Subcutaneous adipose tissue (tissue), 4 donors: ENCODE results near the gene DOK3. TPM values are rescaled to one million over a fixed set of nuclear protein-coding genes. Genes with fewer than 3 reads are reported as not detected.

ENCODE experiments used
- CTCF ChIP-seq: fragments of 450-650 bp; IDR thresholded peaks from one replicate; pipeline ENCODE4 v1.5.1; 2016; ENCODE audit warnings: low read depth, mild to moderate bottlenecking, control low read depth, antibody characterized with exemption, moderate library complexity
- total RNA-seq, 4 donors: library from RNA; depleted of rRNA; stranded (reverse); fragments of >200 nt; gene quantifications; one replicate each; pipeline ENCODE4 v1.1.0, GENCODE V29; 2016

The DOK3 gene
- total RNA-seq, 4 donors from 2014 or later: 8.5 to 20.6 (median 11.0) TPM

GRCh38 chr5:177466861-177467260 lies 42.8 kb downstream of the DOK3 start:
- TF ChIP-seq CTCF: no peak

GRCh38 chr5:177465044-177465443 lies 44.6 kb downstream of the DOK3 start:
- no peak for TF ChIP-seq CTCF

GRCh38 chr5:177462021-177462670 lies 47.5 kb downstream of the DOK3 start:
- no peak for TF ChIP-seq CTCF

- TF ChIP-seq CTCF: no peak
Observed at GRCh38 chr5:177459819-177460628, 49.6 kb downstream of the DOK3 start.

GRCh38 chr5:177459357-177459756 lies 50.3 kb downstream of the DOK3 start:
- no peak for TF ChIP-seq CTCF

- TF ChIP-seq CTCF: no peak
Observed at GRCh38 chr5:177458912-177459350, 50.7 kb downstream of the DOK3 start.

GRCh38 chr5:177457852-177458681 lies 51.6 kb downstream of the DOK3 start:
- TF ChIP-seq CTCF: no peak
